RPMI7951 (cell line): ENCODE measurements around the gene LUC7L. TPM values are rescaled to one million over a fixed set of nuclear protein-coding genes. Genes with fewer than 3 reads are reported as not detected.
"Not testable (repeated sequence)": the region's sequence is repeated elsewhere in the genome, so short reads cannot be mapped to it uniquely, and the experiment has no call there.

Experiments used
- DNase-seq: peaks from one replicate; pipeline ENCODE4 v3.0.0-alpha.2; 2012; ENCODE audit warnings: low read depth
- total RNA-seq: library from RNA; depleted of rRNA; stranded (reverse); fragments of >200 nt; shearing (Covaris generic); gene quantifications from 2 replicates; pipeline ENCODE4 v1.2.3, GENCODE V29; 2014

LUC7L gene
- total RNA-seq, 1 experiment from 2014 or later: 16.8 TPM

GRCh38 chr16:230351-230750, 1.1 kb upstream of the LUC7L start:
- not testable (repeated sequence) for DNase-seq

- DNase-seq: peak; percentile 5
Observed at GRCh38 chr16:229731-230281, 557 bp upstream of the LUC7L start.

- DNase-seq: peak; percentile 13
Observed at GRCh38 chr16:228151-228851, 948 bp downstream of the LUC7L start.

- DNase-seq: no peak
Observed at GRCh38 chr16:220021-220420, 9.2 kb downstream of the LUC7L start.

GRCh38 chr16:212999-213398, 16.2 kb downstream of the LUC7L start:
- DNase-seq: no peak

DNA sequence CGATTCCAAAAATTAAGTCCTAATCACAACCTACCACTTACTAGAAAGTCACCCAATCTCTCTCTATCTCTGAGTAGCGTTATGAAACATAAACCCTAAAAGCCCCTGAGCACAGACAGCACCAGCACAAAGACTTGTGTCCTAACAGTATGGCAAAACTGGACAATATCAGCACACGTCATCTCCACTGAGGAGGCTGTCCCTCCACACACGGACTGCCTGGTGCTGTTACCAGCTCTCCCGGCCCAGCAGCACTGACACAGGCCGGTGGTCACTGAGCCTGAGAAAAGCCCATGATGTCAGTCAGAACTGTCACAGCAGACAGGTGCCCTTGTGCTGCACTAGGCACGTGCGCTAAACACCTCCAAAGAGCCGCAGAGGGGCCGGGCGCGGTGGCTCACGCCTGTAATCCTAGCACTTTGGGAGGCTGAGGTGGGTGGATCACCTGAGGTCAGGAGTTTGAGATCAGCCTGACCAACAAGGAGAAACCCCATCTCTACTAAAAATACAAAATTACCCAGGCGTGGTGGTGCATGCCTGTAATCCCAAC, 17.5 kb downstream of the LUC7L start:
- not testable (repeated sequence) for DNase-seq

GRCh38 chr16:209359-209758, 19.9 kb downstream of the LUC7L start:
- not testable (repeated sequence) for DNase-seq

DNA sequence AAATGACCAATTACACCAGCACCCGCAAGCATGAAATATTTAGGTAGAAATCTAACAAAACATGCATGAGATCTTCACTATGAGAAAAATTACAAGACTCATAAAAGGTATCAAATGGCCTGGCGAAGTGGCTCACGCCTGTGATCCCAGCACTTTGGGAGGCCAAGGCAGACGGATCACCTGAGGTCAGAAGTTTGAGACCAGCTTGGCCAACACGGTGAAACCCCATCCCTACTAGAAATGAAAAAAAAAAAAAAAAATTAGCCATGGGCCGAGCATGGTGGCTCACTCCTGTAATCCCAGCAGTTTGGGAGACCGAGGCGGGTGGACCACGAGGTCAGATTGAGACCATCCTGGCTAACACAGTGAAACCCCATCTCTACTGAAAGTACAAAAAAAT, 25.2 kb downstream of the LUC7L start:
- DNase-seq: not testable (repeated sequence)

GRCh38 chr16:203246-203645, 26.0 kb downstream of the LUC7L start:
- no peak for DNase-seq

- peak; percentile 27 for DNase-seq
Observed at GRCh38 chr16:200388-200787, 28.9 kb downstream of the LUC7L start.

DNA sequence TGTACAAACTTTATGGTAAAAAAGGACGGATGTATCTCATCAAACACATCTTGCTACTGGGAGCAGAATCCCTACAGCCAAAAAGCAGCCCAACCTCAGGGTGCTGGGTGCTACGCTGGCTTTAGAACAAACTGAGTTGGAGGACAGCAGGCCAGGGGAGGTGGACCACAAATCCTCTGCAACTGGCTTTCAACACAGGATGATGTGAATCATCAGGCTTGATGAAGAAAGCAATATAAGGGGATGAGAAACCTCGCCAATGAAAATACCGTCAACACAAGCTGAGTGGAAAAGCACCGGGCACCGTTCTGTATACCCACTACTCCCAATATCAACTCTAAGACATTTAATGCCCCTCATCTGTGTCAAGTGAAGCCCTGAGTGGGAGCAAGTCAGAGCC, 34.7 kb downstream of the LUC7L start:
- no peak for DNase-seq

DNA sequence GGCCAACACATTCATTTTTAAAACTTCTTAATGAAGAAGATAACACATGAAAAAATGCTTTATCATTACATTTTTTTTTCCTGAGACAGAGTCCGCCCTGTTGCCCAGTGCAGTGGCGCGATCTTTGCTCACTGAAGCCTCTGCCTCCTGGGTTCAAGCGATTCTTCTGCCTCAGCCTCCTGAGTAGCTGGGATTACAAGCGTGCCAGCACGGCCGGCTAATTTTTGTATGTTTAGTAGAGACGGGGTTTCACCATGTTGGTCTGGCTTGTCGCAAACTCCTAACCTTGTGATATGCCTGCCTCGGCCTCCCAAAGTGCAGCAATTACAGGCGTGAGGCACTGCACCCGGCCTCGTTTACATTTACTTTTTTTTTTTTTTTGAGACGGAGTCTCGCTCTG, 35.8 kb downstream of the LUC7L start:
- DNase-seq: no peak

DNA sequence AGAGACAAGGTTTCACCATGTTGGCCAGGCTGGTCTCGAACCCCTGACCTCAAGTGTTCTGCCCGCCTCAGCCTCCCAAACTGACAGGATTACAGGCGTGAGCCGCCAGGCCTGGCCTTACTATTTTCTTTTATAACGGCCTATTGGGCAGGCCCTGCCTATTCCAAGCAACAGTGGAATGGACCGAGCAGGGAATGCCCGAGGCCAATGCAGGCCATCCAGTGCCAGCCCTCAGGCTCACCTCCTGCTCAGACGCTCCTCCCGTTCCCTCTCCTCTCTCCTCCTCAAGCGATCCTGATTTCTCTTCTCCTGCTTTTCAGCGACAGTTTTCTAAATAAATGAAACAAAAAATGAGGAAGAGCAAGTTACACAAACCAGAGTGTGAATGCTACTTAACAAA, 36.6 kb downstream of the LUC7L start:
- DNase-seq: no peak

GRCh38 chr16:191831-192230, 37.4 kb downstream of the LUC7L start:
- DNase-seq: no peak

DNA sequence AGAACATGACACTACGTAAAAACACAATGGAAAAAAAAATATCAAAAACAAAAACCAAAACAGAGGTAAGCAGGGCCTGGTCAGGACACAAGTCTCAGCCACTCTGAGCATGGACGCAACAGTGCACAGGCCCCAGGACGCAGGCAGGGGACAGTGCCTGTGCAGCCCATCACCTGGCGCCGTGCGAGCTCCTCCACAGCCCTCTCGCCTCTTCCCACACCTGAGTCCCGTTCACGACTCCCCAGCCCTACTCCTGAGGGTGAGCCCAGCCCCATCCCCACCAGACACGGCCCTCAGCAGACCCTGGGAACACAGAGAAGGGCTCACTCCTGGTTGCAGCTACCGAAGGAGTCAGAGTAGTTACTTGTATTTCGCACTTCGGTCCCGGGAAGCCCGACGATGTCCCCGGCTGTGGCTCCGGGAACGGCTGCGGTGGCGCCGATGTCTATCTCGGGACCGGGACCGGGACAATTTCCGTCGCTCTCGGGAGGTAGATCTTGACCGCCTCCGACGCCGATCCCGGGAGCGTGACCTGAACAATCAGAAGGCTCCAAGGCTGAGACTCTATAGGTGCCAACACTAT, 39.6 kb downstream of the LUC7L start:
- no peak for DNase-seq

DNA sequence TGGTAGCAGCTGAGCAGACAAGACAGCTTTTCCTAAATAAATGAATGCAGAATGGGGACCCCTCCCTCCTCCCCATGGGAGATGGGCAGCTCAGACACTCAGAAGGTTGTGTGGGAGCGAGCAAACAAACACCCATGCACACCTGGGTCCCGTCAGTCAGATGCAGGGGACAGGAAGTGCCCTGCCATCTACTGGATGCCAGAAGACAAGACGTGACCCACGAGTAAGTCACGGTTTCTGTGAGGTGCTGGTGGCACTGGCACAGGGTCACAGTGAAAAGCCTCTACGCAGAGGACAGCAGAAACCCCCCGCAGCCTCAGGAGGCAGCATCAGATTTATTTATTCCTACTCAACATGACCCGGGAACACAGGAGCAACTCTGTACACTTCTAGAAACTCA, 40.6 kb downstream of the LUC7L start:
- no peak for DNase-seq

GRCh38 chr16:187330-187729, 41.9 kb downstream of the LUC7L start:
- no peak for DNase-seq

DNA sequence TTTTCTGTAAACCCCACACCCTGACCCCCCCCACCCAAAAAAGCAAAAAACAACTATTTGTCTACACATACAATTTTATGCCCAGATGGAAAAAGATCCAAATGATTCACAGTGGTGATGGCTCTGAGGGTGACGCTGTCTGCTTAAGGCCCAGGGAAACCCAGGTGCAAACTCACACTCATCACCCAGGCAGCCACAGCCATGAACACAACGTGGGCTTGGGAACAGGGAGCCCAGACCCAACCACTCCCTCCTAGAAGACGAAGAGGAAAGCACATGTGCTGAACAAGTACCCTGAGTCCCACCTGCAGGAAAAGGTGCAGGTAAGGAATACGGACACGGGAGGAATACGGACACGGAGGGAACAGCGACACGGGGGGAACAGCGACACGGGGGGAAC, 43.6 kb downstream of the LUC7L start:
- DNase-seq: no peak

DNA sequence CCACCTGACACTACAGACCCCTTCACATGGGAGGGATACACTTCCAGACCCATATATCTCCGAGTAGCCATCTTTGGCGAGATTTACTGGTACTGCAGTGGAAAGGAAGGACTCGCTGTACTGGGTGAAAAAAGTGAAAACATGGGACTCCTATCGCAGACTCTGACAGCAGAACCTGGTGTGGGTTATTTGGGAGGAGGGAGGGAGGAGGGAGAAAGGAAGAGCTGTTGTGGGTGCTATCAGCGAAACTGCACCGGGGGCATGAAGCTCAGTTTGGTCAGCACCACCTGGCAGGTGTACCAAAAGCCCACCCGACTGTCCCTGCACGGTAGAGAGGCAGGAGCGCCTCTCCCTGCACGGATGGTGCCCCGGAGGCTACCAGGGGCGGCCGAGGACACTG, 44.0 kb downstream of the LUC7L start:
- DNase-seq: no peak

GRCh38 chr16:183005-183404, 46.2 kb downstream of the LUC7L start:
- no peak for DNase-seq

- no peak for DNase-seq
Observed at GRCh38 chr16:181565-182021, 47.7 kb downstream of the LUC7L start.

DNA sequence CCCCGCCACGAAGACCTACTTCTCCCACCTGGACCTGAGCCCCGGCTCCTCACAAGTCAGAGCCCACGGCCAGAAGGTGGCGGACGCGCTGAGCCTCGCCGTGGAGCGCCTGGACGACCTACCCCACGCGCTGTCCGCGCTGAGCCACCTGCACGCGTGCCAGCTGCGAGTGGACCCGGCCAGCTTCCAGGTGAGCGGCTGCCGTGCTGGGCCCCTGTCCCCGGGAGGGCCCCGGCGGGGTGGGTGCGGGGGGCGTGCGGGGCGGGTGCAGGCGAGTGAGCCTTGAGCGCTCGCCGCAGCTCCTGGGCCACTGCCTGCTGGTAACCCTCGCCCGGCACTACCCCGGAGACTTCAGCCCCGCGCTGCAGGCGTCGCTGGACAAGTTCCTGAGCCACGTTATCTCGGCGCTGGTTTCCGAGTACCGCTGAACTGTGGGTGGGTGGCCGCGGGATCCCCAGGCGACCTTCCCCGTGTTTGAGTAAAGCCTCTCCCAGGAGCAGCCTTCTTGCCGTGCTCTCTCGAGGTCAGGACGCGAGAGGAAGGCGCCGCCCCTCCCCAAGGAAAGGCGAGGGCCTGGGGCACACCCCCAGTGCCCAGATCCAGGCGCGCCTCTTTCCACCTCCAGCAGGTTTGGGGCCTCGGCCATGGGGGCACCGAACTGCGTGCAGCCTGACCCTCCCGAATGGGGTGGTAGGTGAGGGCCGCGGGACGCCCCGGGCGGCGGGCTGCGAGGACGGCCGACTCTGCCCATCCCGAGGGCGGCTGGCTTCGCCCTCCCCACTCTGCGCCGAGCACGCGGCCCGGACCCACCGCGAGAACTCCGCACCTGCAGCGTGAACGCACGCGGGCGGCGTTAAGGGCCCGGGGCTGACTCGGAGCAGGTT, 48.3 kb downstream of the LUC7L start:
- peak; percentile 38 for DNase-seq
